Muscle of leg (tissue), 11 donors: ENCODE measurements around the gene TOM1L1. TPM values are rescaled to one million over a fixed set of nuclear protein-coding genes. Genes with fewer than 3 reads are reported as not detected.

Experiments
- DNase-seq: peaks from one replicate; pipeline ENCODE4 v3.0.0; 2013
- H3K27ac ChIP-seq: one replicate; pipeline ENCODE4 v1.5.1; 2013; ENCODE audit warnings: mild to moderate bottlenecking, low read length, control low read depth
- H3K27me3 ChIP-seq: one replicate; pipeline ENCODE4 v1.6.1; 2013; ENCODE audit warnings: low read length; ENCODE audit not compliant: control insufficient read depth, insufficient read depth
- H3K36me3 ChIP-seq: one replicate; pipeline ENCODE4 v1.6.1; 2013; ENCODE audit warnings: low read length; ENCODE audit not compliant: control insufficient read depth, insufficient read depth
- H3K4me1 ChIP-seq: one replicate; pipeline ENCODE4 v1.6.1; 2013; ENCODE audit warnings: low read length; ENCODE audit not compliant: control insufficient read depth, insufficient read depth
- H3K4me3 ChIP-seq: one replicate; pipeline ENCODE4 v1.5.1; 2013; ENCODE audit warnings: low read length, control low read depth
- H3K9me3 ChIP-seq: replicated peaks from 2 replicates; pipeline ENCODE4 v1.6.1; 2013; ENCODE audit warnings: low read depth, low read length; ENCODE audit not compliant: control insufficient read depth
- WGBS: methylation state at CpG from one replicate; pipeline ENCODE4 v1.1.5; 2013; ENCODE audit warnings: missing lambda C conversion rate; ENCODE audit not compliant: insufficient coverage; 5-methylcytosine and 5-hydroxymethylcytosine counted together
- polyA plus RNA-seq, 8 donors: library from polyadenylated mRNA; unstranded; fragments of 120-200 nt; gene quantifications; one replicate each; pipeline versions ENCODE4 v1.2.1 to v1.2.3, GENCODE V29; 2013; ENCODE audit warnings: inconsistent platforms in 1 of 8, low replicate concordance in 1 of 8; ENCODE audit not compliant: insufficient read length in 8 of 8, insufficient read depth in 1 of 8
- total RNA-seq: library from RNA; stranded (reverse); fragments of 120-200 nt; gene quantifications from one replicate; pipeline ENCODE4 v1.2.4, GENCODE V29; 2013

TOM1L1 gene
- total and polyA plus RNA-seq, 9 donors = 3.6 to 11.3 (median 5.6) TPM

GRCh38 chr17:54937426-54937825, 36.8 kb downstream of the TOM1L1 start:
- Histone ChIP-seq H3K27ac (no peak overlapping the region), H3K4me3 (no peak overlapping the region), H3K27me3 (no peaks in the 10 kb centered on the region), H3K9me3 (no peaks in the 10 kb centered on the region), H3K36me3 (peaks cover 3% of the 10 kb centered on the region), H3K4me1 (no peaks in the 10 kb centered on the region)
- WGBS = no CpG with 5 or more reads among the region's 1 CpG
- no peak for DNase-seq

- no peak for DNase-seq
- no CpG with 5 or more reads among the region's 1 CpG for WGBS
- peaks cover 3% of the 10 kb centered on the region for H3K36me3 ChIP-seq
Observed at GRCh38 chr17:54941285-54941684, 40.6 kb downstream of the TOM1L1 start.

DNA sequence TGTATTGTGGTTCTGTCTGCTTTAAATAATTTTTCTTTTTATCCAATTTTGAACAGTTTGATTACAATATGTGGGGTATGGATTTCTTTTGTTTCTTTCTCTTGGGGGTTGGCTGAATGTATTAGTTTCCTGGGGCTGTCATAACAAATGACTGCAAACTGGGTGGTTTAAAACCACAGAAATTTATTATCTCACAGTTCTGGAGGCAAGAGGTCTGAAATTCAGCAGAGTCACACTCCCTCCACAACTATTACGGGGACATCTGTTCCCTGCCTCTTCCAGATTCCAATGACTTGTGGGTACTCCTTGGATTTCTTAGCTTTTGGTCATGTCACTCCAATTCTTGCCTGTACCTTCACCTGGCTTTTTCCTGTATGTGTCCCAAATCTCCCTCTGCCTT, 44.1 kb downstream of the TOM1L1 start:
- Histone ChIP-seq H3K4me1 (no peaks in the 10 kb centered on the region), H3K9me3 (no peaks in the 10 kb centered on the region), H3K27me3 (no peaks in the 10 kb centered on the region), H3K27ac (no peak overlapping the region), H3K36me3 (no peaks in the 10 kb centered on the region), H3K4me3 (no peak overlapping the region)
- 83% methylated on average over 1 of the region's 1 CpG for WGBS
- no peak for DNase-seq

More at GRCh38 chr17:54941285-54941684, 40.6 kb downstream of the TOM1L1 start:
- no peaks in the 10 kb centered on the region for H3K9me3 ChIP-seq
- no peak overlapping the region for H3K4me3 ChIP-seq
- H3K4me1 ChIP-seq = no peaks in the 10 kb centered on the region
- H3K27ac ChIP-seq = no peak overlapping the region
- H3K27me3 ChIP-seq = no peaks in the 10 kb centered on the region

GRCh38 chr17:54945231-54945630, 44.6 kb downstream of the TOM1L1 start:
- H3K9me3 ChIP-seq = no peaks in the 10 kb centered on the region
- no peaks in the 10 kb centered on the region for H3K36me3 ChIP-seq
- H3K4me3 ChIP-seq = no peak overlapping the region
- no CpG with 5 or more reads among the region's 1 CpG for WGBS
- H3K27me3 ChIP-seq = no peaks in the 10 kb centered on the region
- H3K4me1 ChIP-seq = no peaks in the 10 kb centered on the region
- H3K27ac ChIP-seq = no peak overlapping the region
- DNase-seq = no peak

GRCh38 chr17:54945671-54946070, 45.0 kb downstream of the TOM1L1 start:
- no CpG with 5 or more reads among the region's 1 CpG for WGBS
- DNase-seq = no peak
- Histone ChIP-seq H3K36me3 (peaks cover 1% of the 10 kb centered on the region), H3K27ac (no peak overlapping the region), H3K27me3 (no peaks in the 10 kb centered on the region), H3K9me3 (no peaks in the 10 kb centered on the region), H3K4me1 (no peaks in the 10 kb centered on the region), H3K4me3 (no peak overlapping the region)

- H3K4me1 ChIP-seq = no peaks in the 10 kb centered on the region
- 100% methylated on average over 1 of the region's 2 CpGs for WGBS
- H3K36me3 ChIP-seq = peaks cover 8% of the 10 kb centered on the region
- DNase-seq = no peak
- no peak overlapping the region for H3K27ac ChIP-seq
- no peak overlapping the region for H3K4me3 ChIP-seq
- no peaks in the 10 kb centered on the region for H3K9me3 ChIP-seq
- H3K27me3 ChIP-seq = no peaks in the 10 kb centered on the region
Observed at GRCh38 chr17:54947396-54947795, 46.7 kb downstream of the TOM1L1 start.

DNA sequence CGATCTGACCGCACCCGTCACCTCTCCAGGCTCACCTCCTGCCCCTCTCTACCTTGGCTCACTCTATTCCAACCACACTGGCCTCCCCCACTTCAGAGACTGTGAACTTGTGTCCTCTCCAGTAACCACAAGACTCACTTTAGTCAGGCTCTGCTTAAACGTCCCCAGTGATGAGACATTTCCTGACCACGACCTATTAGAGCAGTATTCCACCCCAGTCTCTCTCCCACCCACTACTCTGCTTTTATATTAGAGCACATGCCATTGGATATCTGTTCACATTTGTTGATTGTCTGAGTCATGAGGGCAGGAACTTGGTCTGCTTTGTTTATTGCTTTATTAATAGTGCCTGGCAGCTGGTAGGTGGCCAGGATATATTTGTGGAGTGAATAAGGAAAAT, 47.7 kb downstream of the TOM1L1 start:
- H3K9me3 ChIP-seq = no peaks in the 10 kb centered on the region
- DNase-seq = no peak
- no peaks in the 10 kb centered on the region for H3K4me1 ChIP-seq
- WGBS = 74% methylated on average over 5 of the region's 5 CpGs
- no peaks in the 10 kb centered on the region for H3K27me3 ChIP-seq
- no peak overlapping the region for H3K4me3 ChIP-seq
- H3K36me3 ChIP-seq = peaks cover 10% of the 10 kb centered on the region
- no peak overlapping the region for H3K27ac ChIP-seq

- DNase-seq = no peak
- Histone ChIP-seq H3K36me3 (peaks cover 16% of the 10 kb centered on the region), H3K4me3 (no peak overlapping the region), H3K4me1 (no peaks in the 10 kb centered on the region), H3K27ac (no peak overlapping the region), H3K27me3 (no peaks in the 10 kb centered on the region), H3K9me3 (no peaks in the 10 kb centered on the region)
- WGBS = no CpG with 5 or more reads among the region's 2 CpGs
Observed at GRCh38 chr17:54950116-54950515, 49.5 kb downstream of the TOM1L1 start.

GRCh38 chr17:54951286-54951685, 50.6 kb downstream of the TOM1L1 start:
- Histone ChIP-seq H3K27ac (no peak overlapping the region), H3K4me1 (no peaks in the 10 kb centered on the region), H3K27me3 (no peaks in the 10 kb centered on the region), H3K36me3 (peaks cover 20% of the 10 kb centered on the region), H3K9me3 (no peaks in the 10 kb centered on the region), H3K4me3 (no peak overlapping the region)
- no peak for DNase-seq
- no CpG with 5 or more reads among the region's 4 CpGs for WGBS

DNA sequence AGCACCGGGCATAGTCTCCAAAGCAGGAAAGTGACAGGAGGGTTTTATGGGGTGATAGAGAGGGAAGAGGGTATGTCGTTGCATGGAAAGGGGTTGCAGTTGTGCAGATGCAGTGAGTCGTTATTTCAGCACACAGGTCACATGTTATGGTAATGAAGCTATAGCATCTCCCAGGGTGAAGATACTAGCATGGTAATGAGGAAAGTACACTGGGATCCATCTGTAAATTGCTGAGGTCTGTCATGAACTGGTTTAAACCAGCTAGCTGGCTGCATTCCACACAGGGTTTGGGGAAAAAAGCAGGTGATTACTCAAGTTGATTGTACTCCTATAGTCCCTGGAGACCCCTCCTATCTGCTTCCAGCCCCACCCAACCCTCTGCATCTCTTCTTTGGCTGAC, 56.1 kb downstream of the TOM1L1 start:
- Histone ChIP-seq H3K27ac (no peak overlapping the region), H3K36me3 (peaks cover 34% of the 10 kb centered on the region), H3K4me1 (no peaks in the 10 kb centered on the region), H3K27me3 (no peaks in the 10 kb centered on the region), H3K9me3 (no peaks in the 10 kb centered on the region), H3K4me3 (no peak overlapping the region)
- no peak for DNase-seq
- 56% methylated on average over 3 of the region's 3 CpGs for WGBS

GRCh38 chr17:54967621-54968261, 67.1 kb downstream of the TOM1L1 start:
- DNase-seq = peak; percentile 19
- no peaks in the 10 kb centered on the region for H3K27me3 ChIP-seq
- no peaks in the 10 kb centered on the region for H3K9me3 ChIP-seq
- H3K36me3 ChIP-seq = peaks cover 8% of the 10 kb centered on the region
- peaks cover 19% of the 10 kb centered on the region for H3K4me1 ChIP-seq
- peak overlapping the region; percentile 64 for H3K4me3 ChIP-seq
- H3K27ac ChIP-seq = peak overlapping the region; percentile 91
- WGBS = 0% methylated on average over 9 of the region's 21 CpGs
